Keratinocyte (primary cell): ENCODE results near the gene CUEDC1.

ENCODE experiments used
- CTCF ChIP-seq, 3 experiments: IDR thresholded peaks in 1 of 3; conservative IDR thresholded peaks in 1 of 3; optimal IDR thresholded peaks in 1 of 3; 2 replicates in 2 of 3; 3 replicates in 1 of 3; pipeline versions ENCODE3 to v1.5.1; 2011; ENCODE audit warnings: low read length in 3 of 3, mild to moderate bottlenecking in 3 of 3, moderate library complexity in 2 of 3, control low read depth in 1 of 3, inconsistent platforms in 1 of 3; ENCODE audit not compliant: insufficient read depth in 2 of 3; ENCODE audit errors: extremely low read depth in 1 of 3
- EZH2 ChIP-seq: IDR thresholded peaks from one replicate; pipeline ENCODE4 v1.6.1; 2012; ENCODE audit warnings: inconsistent platforms, mild to moderate bottlenecking, low read length, moderate library complexity

- TF ChIP-seq EZH2 (no peak), CTCF (optimal IDR thresholded peaks at IDR 0.05 in 1 of 3, IDR thresholded peaks at IDR 0.05 in 1 of 3, conservative IDR thresholded peaks at IDR 0.05 in 1 of 3; ENCODE audit: extremely low read depth in 1 of 3, insufficient read depth in 2 of 3, low read length in 3 of 3) (no peak)
Observed at GRCh38 chr17:57856792-57857620, 98.2 kb downstream of the CUEDC1 start.
